Putamen (tissue), 1 donor: Measurements from ENCODE around the gene EMP2.
"Not testable (repeated sequence)": the region's sequence is repeated elsewhere in the genome, so short reads cannot be mapped to it uniquely, and the experiment has no call there.

ENCODE experiments used
- DNase-seq: peaks from one replicate; pipeline ENCODE4 v3.0.0-alpha.2; 2016; ENCODE audit warnings: low spot score

EMP2 gene

DNA sequence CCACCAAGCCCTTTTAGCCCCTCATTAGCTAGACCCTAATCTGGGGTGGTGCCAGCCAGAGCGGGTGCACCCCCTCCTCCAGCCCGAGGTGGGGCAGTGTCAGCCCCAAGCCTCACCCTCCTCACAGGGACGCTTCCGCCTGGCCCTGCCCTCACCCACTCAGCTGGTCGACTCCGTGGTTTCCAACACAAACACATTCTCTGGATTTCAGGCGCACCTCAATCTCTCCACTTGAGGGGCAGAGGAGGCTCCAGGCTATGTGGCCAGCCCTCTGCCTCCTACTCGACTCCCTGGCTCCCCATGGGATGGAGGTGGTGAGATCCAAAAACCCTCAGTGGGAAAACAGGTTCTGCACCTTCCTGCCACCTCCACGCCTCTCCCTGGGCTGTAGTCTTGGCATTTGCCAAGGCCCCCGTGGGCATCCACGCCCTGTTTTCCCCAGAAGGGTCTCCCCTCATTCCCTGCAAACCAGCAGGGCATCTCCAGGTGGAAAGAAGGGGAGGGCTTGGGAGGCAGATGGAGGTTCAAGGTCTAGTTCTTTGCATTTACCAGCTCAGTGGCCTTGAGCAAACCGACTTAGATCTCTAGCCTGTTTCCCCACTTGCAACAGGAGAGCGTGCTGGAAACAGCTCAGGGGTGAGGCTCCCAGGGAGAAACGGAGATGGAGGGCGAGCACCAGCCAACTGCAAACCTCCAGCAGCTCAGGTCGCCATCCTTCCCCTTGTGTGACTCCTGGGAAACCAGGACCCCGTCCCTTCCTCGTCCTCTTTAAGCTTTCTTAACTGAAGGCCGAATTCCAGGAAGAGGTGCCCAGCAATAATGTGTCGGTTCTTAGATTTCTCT, 1.7 kb downstream of the EMP2 start:
- DNase-seq, result no peak

DNA sequence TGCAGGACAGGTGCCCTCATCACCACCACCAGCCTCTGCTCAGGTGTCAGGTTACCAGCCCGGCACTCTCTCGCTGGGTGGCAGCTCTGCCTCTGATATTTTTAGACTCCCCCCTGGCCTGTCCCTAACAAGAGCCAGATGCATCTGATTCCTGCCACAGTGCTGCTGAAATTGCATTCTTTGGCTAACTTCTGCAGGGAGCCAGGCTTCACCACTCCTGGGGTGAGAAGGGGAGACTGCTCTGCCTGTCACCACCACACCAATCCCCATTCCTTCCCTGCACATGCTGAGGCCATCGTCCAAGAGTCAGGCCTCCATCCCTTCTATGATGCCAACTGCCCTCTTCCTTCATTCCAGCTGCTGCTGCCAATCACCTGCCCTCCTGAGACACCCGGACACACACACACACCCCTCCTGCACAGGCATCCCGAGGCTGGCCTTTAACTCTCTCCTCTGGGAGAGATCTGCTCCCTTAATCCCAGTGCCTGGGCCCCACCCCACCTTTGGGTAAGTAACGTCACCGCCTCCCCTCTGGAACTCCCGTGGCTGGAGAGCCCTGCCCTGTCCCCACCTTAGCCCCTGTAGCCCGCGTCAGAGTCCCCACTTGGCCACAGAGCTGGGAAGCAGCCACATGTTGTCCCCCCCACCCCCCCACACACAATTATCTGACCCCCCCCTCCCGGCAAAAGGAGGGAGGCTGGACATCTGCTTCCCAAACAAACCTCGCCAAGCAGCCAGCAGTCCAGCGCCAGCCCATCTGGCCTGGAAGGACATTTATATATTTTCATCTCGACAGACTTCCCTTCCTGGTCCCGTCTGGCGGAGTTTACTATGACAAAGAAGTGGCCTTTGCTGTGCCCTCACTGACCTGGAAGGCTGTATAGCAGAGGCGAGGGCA, 2.8 kb downstream of the EMP2 start:
- no peak for DNase-seq

DNA sequence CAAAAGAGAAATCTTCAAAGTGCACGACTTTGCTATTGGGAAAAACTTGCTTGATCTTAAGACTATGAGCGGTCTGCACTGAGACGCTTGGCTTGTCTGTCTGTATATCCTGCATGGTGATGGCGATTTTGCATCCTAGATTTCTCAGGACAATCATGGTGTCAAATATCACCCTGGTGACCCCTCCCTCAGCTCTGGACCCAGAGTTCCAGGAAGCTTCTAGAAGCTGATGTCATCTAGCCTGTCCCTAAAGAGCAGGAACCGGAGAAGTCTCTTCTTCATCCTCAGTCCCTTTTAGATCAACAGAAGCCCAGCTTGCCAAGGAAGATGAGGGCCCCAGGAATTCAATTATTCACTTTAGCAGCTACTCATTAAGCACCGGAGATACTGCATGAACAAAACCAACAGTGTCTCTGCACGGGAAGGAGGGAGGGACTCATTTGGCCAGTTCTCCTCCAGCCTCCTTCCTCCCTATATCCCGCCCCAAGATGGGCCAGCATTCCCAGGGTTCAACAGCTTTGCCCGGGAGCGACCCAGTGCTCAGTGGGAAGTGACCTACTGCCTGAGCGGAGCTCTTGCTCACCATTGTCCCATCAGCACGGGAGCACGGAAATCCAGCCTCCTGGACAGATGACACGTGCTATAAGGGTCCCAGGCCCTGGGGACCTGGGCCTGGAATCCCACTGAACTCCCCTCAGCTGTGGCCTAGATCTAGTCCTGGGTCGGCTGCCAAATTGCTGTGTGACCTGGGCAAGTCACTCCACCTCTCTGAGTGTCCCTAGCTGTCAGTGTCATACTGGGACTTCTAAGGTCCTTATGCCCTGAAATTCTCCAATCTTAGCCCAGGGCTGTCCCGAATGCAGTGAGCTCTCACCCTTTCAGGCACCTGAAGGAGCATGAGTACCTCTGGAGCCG, 3.8 kb downstream of the EMP2 start:
- DNase-seq, result no peak

DNA sequence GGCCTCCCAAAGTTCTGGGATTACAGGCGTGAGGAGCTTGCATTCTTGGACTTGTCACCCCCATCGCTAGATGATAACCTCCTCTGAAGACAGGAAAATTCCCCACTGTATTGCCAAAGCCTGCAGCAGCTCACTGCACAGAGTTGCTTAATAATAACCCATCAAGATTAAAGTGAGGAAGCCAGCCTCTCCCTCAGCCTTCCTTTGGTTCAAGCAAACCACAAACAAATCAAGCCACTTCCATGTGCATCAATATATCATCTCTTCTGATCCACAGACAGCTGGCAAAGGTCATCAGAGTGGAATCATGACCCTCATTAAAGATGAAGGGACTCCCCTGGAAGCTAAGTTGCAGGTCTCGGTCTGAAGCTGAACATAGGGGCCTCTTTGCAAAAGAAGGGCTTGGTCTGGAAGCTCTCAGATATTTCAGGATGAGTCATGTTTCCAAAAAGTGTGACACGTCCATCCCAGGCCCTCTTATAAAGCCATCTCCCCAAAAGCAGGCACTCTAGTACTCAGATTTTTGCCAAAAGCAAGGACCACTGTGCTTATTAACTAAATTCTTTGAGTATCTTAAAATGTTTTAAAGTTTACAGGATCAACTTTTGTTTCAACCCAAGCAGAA, 4.8 kb downstream of the EMP2 start:
- DNase-seq, result no peak

DNA sequence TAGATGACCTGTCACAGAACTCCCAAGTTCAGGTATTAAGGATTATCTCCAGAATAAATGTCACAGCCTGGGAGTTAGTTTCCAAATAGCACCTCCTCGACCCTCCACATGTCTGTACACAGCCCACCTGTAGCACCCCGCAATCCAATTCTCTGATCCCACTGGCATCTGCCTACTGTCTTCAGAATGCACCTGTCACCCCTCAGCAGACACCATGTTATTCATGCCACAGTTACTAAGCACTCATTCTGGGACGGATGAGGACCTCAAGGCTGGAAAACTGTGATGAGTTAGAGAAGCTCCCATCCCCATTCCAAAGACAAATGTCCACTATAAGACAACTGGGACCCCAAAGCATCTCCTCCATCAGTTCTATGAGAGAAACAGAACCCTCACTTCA, 7.8 kb downstream of the EMP2 start:
- DNase-seq, result no peak

DNA sequence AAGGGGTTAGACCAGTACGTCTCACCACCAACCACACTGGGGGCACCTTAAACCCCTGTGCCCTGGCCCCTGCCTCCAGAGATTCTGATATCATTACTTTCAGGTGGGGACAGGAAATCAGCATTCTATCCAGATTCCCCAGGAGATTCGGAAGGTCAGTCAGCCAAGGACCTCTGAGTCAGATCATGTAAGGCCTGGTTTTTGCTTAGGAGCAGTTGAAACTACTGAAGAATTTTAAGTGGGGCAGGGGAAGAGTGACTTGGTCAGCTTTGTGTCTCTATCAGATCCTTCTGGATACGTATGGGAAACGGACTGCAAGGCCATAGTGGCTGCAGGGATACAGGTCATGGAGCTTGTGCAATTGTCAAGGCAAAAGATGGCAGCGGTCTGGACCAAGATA, 9.0 kb downstream of the EMP2 start:
- DNase-seq, result no peak

DNA sequence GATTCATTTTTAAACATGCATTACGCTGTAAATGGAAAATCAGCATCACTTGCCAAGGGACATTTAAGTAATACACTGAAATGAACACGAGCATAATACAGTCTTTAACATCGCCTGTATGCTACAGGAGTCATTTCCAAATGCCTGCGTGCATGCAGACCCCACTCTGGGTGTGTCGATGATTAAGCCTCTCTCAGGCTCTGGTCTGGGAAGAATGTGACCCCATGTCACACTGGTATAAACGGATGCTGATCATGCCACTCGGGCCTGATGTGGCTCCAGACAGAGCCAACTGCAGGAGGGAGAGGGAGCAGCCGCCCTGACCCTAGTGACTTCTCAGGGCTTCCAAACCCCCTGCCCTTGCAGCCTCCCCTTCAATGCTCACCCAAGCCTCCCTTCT, 10.8 kb downstream of the EMP2 start:
- DNase-seq, result no peak

DNA sequence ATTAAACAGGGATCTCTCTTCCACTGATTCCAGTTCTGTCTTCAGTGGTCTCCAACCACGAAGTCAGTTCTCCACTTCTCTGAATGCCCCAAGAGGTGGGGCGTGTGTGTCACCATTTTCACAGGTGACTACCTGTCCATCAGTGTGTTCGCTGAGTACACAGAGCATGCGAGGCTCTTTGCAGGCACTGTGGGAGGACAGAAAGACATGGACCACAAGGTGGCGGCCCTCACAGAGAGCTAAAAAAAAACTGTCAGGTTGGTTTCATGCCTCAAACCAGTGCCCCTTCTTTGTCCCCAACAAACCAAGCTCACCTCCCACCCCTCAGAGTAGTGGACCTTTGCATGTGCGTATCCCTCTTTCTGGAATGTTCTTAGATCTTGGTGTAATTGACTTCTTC, 13.8 kb downstream of the EMP2 start:
- DNase-seq, result no peak

DNA sequence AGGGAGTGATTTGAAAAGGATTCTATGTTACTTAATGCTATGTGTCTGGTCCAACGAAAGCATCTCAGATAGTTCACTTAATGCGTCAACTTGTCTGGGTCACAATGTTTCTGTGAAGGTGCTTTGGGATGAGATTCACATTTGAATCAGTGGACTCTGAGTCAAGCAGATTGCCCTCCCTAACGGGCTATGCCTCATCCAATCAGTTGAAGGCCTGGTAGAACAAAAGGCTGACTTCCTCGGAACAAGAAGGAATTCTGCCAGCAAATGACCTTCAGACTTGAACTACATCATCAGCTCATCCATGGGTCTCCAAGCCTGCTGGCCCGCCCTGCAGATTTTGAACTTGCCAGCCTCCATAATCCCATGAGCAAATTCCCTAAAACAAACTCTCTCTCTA, 15.2 kb downstream of the EMP2 start:
- DNase-seq, result no peak

DNA sequence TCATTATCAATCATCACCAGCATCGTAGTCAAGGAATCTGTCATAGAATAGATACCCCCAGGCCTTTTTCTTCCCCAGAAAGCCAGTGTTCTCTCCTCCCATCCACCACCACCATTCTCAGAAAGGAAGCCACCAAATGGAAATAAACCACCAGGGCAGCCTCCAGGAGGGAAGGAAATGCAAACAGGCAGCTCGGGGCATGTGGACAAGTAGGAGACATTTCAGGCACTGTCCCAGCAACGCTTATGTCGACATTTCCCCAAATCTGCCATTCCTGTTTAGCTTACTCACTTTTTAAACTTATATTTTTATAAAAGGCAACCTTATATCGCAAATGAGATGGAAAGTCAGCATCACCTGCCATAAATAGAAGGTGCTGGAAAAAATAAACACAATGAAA, 15.8 kb downstream of the EMP2 start:
- no peak for DNase-seq

DNA sequence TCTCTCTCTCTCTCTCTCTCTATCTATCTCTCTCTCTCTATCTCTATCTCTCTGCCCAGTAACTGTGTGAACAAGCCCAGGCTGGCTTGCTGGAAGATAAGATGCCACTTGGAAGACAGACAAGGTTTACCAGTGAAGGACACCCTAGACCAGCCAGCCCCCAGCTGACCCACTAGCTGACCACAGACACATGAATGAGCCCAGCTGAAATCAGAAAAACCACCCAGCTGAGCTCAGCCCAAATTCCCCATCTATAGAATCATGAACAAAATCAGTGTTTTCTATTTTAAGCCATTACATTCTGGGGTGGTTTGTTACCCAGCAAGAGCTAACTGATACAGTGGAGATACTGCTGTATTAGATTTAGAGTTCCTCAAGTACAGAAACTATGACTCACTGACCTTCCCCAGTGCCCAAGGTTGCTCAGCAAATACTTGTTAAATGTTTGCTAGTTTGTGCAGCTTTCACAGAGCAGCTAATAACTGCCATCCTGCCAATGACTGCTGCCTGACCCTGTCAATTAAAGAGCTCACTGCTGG, 18.0 kb downstream of the EMP2 start:
- no peak for DNase-seq

DNA sequence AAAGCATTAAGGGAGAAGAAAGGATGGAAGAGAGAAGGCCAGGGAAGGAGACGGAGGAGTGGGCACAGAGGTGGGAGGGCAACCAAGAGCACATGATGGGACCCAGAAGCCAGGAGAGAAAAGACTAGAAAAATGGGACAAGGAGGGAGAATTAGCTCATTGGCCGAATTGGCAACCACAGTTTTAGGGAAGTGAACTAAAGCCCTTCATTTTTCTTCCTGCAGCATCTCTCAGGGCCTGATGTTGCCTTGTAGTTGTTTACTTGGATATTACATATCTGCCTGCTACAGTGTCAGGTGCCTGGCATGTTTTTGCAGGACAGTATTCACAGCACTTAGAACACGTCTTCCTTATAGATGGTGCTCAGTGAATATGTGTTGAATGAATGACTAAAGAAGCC, 19.0 kb downstream of the EMP2 start:
- DNase-seq, result no peak

DNA sequence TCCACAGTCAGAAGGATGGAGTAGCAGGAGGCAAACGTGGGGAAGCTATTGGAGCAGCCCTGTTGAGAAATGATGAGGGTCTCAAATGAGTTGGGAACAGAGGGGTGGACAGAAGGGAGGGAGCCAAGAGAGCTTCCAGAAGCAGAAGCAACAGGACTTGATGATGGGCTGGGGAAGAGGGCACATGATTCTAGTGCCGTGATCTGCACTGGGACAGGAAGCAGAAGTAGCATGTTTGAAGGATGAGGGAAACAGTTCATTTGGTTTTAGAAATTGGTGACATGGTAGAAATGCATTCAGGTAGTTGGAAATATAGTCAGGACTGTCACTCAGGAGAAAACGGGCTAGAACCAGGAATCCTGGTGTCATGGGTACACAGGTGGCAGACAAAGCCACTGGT, 19.4 kb downstream of the EMP2 start:
- DNase-seq, result no peak

DNA sequence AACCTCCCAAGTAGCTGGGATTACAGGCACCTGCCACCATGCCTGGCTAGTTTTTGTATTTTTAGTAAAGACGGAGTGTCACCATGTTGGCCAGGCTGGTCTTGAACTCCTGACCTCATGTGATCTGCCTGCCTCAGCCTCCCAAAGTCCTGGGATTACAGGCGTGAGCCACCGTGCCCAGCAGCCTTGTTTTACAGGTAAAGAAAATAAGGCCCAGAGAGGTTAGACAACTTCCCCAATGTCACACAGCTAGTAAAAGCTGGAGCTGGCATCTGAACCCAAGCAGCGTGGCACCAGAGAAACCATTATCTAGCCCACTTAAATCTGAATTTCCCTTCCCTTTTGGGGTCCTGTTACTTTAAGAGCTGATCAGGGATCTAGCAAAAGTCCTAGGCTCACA, 20.6 kb downstream of the EMP2 start:
- DNase-seq, result not testable (repeated sequence)

DNA sequence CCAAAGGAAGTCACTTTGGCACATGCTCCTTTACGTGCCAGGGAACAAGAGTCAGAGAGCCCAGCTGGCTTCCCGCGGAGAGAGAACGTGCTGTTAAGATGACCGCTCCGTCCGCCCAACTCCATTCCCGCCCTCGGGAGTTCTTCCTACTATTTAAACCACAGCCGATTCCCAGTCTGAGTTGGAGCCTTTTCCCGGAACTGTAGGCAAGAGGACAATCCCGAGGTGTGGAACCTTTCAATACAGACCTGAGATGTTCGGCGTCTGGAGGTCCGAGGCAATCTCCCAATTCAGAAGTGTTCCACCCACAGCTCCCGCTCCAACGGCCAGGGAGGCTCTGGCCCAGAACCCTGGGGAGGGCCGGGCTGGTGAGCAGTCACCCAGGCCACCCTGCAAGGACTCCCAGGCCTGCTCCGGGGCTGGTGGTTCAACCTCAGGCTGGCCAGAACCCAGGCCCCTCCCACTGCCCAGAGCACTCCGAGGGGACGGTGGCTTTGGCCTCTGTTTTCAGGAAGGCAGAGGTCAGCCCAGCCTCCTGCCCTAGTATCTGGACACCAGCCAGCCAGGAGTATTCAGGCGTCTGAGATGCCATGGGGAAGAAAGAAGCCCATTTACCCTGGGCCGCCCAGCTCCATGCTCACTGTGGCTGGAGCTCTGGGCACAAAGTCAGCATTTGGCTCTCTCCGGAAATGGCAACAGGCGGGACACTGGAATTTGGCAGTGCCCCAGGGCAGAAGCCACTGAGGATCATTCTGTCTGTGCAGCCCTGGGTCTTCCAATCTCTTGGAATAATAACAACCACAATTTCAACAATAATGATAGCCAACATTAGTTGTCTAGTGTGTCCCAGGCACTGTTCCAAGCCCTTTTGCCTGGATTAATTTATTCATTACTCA, 21.4 kb downstream of the EMP2 start:
- no peak for DNase-seq

DNA sequence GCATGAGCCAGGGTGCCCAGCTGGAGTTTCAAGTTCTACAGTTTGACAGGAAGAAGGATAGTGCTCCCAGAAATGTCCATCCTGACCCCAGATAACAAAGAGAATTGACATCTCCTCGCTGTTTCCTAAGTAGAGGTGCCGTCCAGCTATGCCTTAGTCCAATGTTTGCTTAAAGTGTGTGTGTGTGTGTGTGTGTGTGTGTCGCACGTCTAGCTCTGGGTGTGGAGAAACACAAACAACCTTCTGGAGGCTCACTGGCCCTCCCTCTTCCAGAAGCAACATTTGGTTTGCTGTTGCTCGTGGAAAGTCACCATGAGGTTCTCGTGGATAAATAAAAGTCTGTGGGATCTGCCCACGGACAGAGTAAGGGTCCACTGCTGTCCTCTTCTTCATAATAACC, 22.1 kb downstream of the EMP2 start:
- no peak for DNase-seq

DNA sequence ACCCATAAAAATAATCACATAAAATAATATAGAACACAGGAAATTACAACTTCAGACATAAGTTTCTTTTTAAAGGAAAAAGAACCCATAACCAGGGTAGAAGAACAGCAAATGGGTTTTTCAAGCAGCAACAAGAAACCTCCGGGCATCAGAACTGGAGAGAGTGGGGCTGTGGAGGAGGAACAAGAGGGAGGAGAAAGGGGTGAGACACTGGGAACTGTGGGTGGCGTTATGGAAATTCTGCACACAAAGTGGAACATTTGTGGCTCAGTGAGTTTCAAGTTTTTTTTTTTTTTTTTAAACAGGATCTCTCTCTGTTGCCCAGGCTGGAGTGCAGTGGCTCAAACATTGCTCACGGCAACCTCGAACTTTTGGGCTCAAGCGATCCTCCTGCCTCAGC, 22.6 kb downstream of the EMP2 start:
- peak; percentile 58 for DNase-seq

DNA sequence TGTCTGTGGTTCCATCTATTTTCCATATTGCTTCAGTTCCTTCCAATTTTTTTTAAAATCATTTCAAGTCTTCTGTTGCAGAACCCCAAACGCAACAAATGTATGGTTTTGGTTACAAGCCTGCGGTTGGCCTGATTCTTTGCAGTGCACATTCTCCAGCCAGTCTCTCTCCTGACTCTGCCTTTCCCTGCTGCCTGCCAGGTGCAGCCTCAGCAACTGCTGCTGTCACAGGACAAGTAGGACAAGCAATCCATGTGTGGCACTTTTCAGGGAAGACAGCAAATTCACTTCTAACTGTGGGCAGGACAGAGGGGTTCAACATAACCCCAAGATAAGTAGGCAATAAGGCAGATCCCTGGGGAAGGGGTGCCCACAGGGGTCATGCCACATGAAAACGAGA, 24.2 kb downstream of the EMP2 start:
- DNase-seq, result no peak

DNA sequence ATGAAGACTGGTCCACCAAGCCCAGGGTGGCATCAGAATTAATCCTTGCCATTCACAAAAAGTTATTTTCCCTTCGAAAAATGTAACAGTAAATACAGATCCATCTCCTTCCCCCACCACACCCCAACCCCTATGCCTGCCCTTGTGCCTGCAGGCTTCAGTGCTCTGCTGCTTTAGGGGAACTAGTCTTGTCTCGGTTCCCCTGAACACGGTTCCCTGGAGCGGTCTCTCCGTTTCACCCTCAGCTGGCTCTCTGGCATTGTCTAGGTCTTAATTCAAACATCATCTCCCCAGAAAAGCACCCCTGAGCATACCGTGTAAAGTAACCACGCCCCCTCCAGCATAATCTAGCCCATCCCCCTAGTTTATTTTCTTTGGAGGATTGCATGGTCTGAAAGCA, 25.8 kb downstream of the EMP2 start:
- no peak for DNase-seq

DNA sequence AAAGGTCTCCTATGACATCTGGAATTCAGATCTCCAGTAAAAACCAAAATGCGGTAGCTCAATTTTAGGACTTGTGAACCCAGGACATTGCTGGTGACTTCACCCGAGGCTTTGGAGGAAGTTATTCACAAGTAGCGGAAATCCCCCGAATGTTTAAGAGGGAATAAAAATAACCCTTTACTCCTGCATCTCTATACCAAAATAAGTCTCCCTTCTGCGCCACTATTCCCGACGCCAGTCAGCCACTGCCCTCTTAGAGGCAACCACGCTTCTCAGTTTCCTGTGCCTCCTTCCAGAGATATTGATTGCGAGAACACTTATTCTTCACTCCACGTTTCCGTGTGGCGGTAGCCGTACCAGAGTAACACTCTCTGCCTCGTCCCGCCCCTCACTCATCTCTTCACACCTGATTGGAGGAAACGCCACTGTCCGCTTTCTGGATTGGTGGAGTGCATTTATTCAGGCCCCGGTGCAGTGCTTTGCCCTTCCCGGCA, 27.4 kb downstream of the EMP2 start:
- DNase-seq, result no peak
